H1 (cell line): ENCODE results near the gene RBM27.

Experiments
- ATF2 ChIP-seq: IDR thresholded peaks from 2 replicates; pipeline ENCODE4 v1.6.1; 2012; ENCODE audit warnings: low read length, inconsistent platforms
- ATF3 ChIP-seq: IDR thresholded peaks from 2 replicates; pipeline ENCODE4 v1.6.1; 2011; ENCODE audit warnings: low read depth, mild to moderate bottlenecking, low read length; ENCODE audit not compliant: insufficient read depth
- CTCF ChIP-seq, 3 experiments: IDR thresholded peaks; 1 replicate in 2 of 3; 2 replicates in 1 of 3; pipeline versions ENCODE4 v1.5.1 to v1.6.1; 2011; ENCODE audit warnings: low read length in 3 of 3, mild to moderate bottlenecking in 3 of 3, inconsistent platforms in 2 of 3, low read depth in 1 of 3, moderate library complexity in 1 of 3; ENCODE audit not compliant: insufficient read depth in 1 of 3; ENCODE audit errors: control extremely low read depth in 1 of 3
- EGR1 ChIP-seq: IDR thresholded peaks from 2 replicates; pipeline ENCODE4 v1.6.1; 2011; ENCODE audit warnings: low read depth, low read length, borderline replicate concordance
- EP300 ChIP-seq, 2 experiments: IDR thresholded peaks; 1 replicate in 1 of 2; 2 replicates in 1 of 2; pipeline ENCODE4 v1.6.1; 2011 to 2012; ENCODE audit warnings: low read depth in 2 of 2, low read length in 2 of 2, mild to moderate bottlenecking in 2 of 2, borderline replicate concordance in 1 of 2, inconsistent platforms in 1 of 2, moderate library complexity in 1 of 2
- EZH2 ChIP-seq: fragments of 200-600 bp; sonication (generic); IDR thresholded peaks from 2 replicates; pipeline ENCODE4 v1.7.1; 2012; ENCODE audit warnings: low read depth, mild to moderate bottlenecking, moderate library complexity, low read length, inconsistent platforms; ENCODE audit not compliant: severe bottlenecking
- POLR2A ChIP-seq, 2 experiments: IDR thresholded peaks; 1 replicate in 1 of 2; 2 replicates in 1 of 2; pipeline ENCODE4 v1.6.1; 2011; ENCODE audit warnings: low read depth in 2 of 2, low read length in 2 of 2, mild to moderate bottlenecking in 2 of 2; ENCODE audit errors: control extremely low read depth in 1 of 2
- RBBP5 ChIP-seq: IDR thresholded peaks from 2 replicates; pipeline ENCODE4 v1.7.1; 2012; ENCODE audit warnings: low read depth, mild to moderate bottlenecking, inconsistent platforms, low read length, moderate library complexity, borderline replicate concordance
- RFX5 ChIP-seq: IDR thresholded peaks from 2 replicates; pipeline ENCODE4 v1.6.1; 2011; ENCODE audit warnings: low read depth, low read length, improper control_type of control experiment, borderline replicate concordance
- RNF2 ChIP-seq: fragments of 200-900, 300-1000 bp; sonication (generic); IDR thresholded peaks from 2 replicates; pipeline ENCODE4 v1.7.1; 2016; ENCODE audit warnings: borderline replicate concordance, low read depth, mild to moderate bottlenecking, antibody characterized with exemption, low read length; ENCODE audit not compliant: poor library complexity, severe bottlenecking; ENCODE audit errors: missing control alignments
- SUZ12 ChIP-seq: fragments of 200-600 bp; sonication (generic); IDR thresholded peaks from 2 replicates; pipeline ENCODE4 v1.6.1; 2012; ENCODE audit warnings: mild to moderate bottlenecking, inconsistent platforms, low read length, moderate library complexity, mixed read lengths
- TAF1 ChIP-seq: IDR thresholded peaks from 2 replicates; pipeline ENCODE4 v1.6.1; 2011; ENCODE audit warnings: mild to moderate bottlenecking, low read depth, low read length
- TEAD4 ChIP-seq: IDR thresholded peaks from 2 replicates; pipeline ENCODE4 v1.6.1; 2012; ENCODE audit warnings: low read depth, low read length, inconsistent platforms, mixed read lengths

- no peak for TF ChIP-seq POLR2A (IDR thresholded peaks at IDR 0.05; ENCODE audit: control extremely low read depth in 1 of 2, low read depth in 2 of 2, low read length in 2 of 2)
- no peak for TF ChIP-seq RNF2
- no peak for TF ChIP-seq SUZ12
- no peak for TF ChIP-seq EZH2
- TF ChIP-seq EP300 (IDR thresholded peaks at IDR 0.05; ENCODE audit: borderline replicate concordance in 1 of 2, low read depth in 2 of 2, low read length in 2 of 2), result no peak
- no peak for TF ChIP-seq CTCF (IDR thresholded peaks at IDR 0.05; ENCODE audit: control extremely low read depth in 1 of 3, insufficient read depth in 1 of 3, low read depth in 1 of 3, low read length in 3 of 3)
- no peak for TF ChIP-seq EGR1
- no peak for TF ChIP-seq ATF3
- TF ChIP-seq RFX5, result no peak
- TF ChIP-seq RBBP5, result no peak
- no peak for TF ChIP-seq TAF1
- no peak for TF ChIP-seq ATF2
- TF ChIP-seq TEAD4, result no peak
These were observed 37.5 kb upstream of the RBM27 start for GRCh38 chr5:146165903-146166302.
